HPDE6-E6E7 (cell line): ENCODE data around the gene FILIP1L.

Source experiments
- DNase-seq: peaks from one replicate; pipeline ENCODE4 v3.0.0; 2011; ENCODE audit warnings: missing footprints; ENCODE audit errors: extremely low spot score

FILIP1L gene

DNA sequence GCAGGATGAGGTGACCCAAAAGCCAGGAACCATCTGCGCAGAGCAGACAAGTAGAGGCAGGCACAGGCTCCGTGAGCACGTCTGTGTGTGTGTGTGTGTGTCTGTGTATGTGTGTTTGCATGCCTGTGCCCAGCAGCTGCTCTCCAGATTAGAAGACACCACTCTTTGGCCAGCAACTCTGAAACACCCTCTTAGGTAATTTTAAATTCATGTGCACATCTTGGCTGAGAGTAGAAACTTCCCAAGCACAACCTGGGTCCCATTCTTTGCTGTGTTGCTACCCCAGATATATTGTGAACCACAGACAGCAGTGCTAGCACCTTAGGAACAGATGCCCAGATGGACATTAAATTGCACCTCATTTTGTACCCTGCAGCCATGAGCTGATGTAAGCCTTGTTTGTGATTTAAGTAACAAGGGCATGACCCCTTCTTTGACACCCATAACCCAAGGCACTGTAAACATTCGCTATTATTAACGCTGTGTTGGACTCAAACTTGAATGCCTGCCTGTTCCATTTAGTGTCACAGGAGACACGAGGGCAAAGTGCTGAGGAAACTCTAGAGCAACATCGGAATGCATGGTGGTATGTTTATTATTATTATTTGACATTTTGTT lies at the start of gene FILIP1L:
Gene FILIP1L (minus strand): TSS at position 89 of the 618 bp plus-strand sequence.
- DNase-seq, result no peak

- DNase-seq, result no peak
Measured at GRCh38 chr3:100163787-100164186, 49.5 kb upstream of the FILIP1L start.

GRCh38 chr3:100160521-100160920 lies 46.2 kb upstream of the FILIP1L start:
- no peak for DNase-seq

DNA sequence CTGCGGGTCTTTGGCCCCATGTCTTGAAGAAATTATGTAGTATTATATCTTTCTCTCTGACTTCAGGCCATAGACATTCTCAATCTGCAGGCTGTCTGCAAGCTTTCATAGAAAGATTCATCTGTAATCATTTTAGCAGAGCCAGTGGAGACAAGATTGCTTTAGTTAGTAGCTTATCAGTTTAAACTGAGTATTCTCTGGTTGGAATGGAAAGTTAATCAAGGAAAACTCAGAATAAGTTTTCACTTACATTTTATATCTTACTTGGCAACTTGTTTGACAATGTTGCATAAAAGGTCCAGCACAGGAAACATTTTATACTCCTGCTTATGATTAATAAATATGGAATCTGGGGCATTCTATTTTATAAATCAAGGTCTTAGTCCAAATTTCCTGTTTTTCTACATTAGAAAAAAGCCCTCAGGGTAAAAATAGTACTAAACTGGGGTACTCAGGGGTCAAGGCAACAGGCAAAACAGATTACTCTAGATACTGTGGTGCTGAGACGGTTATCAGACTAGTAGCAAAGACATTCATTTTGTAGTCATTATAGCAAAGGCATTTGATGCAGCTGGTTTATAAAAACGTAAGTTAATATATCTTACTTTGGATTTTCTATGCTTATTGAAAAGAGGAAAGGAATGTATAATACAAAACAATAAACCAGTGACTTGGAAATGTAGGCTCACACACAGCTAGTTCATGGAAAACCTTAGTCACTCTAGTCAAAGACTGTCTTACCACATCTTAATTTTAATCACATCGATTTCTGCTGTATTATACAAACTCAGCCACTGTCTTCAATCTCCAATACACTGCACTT lies 45.2 kb upstream of the FILIP1L start:
- no peak for DNase-seq

GRCh38 chr3:100158918-100159330 lies 44.6 kb upstream of the FILIP1L start:
- no peak for DNase-seq

- DNase-seq, result no peak
Measured at GRCh38 chr3:100157685-100158084, 43.4 kb upstream of the FILIP1L start.

- DNase-seq, result no peak
Measured at GRCh38 chr3:100155590-100155989, 41.3 kb upstream of the FILIP1L start.

DNA sequence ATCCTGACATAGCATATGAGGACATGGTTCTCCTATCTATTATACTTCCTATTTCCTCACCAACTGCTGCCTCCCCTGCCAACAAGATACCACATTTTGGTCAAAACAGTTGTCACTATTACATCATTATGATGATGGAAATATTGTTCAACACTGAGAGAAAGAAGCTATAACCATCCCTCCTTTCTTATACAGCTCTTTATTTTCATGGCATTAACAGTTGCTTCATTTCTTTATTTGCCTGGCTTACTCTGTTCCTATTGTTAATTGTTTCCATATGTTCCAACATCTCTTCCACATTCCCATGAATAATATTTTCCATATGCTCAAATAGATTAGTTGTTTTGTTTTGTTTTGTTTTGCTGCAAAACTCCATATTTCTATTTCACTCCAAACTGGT lies 40.8 kb upstream of the FILIP1L start:
- DNase-seq, result no peak

- DNase-seq, result no peak
Measured at GRCh38 chr3:100154171-100154570, 39.9 kb upstream of the FILIP1L start.

DNA sequence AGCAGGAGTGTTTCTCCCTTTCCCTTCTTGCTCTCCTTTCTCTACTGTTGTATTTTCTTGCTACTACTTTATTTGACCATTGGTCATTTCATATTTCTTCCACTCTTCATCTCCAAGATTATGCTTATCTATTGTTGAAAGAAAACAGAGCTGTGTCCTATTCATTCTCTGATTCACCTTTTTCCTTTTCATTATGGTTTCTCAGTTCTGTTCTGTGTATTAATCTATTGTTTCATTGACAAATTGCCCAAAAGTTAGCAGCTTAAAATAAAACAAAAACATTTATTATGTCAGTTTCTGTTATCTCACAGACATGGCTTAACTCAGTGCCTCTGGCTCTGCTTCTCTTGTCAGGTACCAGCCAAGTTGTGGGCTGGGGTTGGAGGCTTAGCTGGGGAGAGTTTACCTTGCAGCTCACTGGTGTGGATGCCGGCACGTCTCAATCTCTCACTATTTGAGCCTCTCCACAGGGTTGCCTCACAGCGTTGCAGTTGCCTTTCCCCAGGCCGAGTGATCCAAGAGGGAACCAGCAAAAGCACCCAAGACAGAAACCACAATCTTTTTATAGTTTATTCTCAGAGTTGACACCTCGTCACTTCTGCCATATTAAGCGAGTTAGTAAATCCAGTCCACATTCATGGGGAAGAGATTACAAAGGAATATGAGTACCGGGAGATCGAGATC lies 36.9 kb upstream of the FILIP1L start:
- DNase-seq, result no peak

DNA sequence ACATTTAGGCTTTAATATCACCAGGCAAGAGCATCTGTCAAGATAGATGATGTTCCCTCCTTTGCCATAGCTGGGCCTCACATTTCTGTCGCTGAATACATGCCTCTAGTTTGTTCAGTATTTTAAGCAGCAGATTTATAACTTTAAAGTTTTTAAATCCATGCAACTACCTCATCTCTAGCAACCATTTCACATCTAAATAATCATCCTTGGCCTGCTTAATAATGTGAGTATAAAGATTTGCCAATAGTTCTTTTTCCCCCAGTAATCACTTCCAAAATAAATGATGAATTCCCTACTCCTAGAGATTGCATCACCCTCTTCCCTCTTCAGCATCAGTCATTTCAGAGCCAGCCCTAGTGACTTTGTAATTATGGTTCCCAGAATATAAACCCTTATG lies 36.2 kb upstream of the FILIP1L start:
- no peak for DNase-seq

GRCh38 chr3:100149713-100150415 lies 35.6 kb upstream of the FILIP1L start:
- no peak for DNase-seq

DNA sequence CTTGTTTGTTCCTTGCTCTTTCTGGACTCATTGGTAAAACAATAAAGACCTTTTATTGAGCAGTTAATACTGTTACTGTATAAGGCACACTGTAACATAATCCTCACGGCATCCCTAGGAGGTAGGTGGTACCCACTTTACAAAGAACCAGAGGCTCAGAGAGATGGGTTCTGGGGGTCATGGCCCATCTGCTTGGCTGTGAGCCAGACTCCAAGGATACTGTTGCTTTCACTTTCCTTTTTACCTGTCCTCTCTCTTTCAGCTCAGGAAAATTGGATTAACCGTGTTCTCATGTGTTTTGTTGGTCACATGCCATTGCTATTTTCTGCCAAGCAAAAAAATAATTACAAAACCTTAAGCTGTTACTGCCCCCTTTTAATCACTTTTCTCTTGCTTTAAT lies 34.8 kb upstream of the FILIP1L start:
- DNase-seq, result no peak

DNA sequence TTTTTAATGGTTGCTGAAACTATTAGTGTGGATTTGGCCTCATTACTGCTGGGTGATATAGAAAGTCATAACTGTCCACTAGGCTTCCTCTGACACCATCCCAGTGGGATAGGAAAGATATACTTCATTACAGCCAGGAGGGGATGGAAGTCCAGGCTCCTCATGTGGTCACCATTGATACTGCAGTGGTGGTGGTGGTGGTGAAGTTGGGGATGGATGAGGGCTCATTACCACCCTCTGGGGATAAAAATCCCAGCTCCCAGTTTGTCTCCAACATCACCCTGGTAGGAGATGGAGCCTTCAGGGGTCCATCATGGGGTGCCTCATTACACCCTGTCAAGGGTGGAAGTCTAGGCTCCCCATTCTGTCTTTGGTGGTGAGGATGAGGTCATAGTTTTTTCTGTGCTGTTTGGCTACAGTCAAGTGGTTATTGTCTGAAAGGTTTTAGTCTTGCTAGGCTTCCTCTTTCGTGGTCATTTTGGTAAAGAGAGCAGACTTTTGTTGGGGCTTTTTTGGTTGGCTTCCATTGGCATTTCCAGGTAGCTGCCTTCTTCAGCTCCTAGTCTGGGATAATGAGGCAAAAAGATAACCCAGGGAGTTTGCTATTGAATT lies 30.1 kb upstream of the FILIP1L start:
- DNase-seq, result no peak

GRCh38 chr3:100141586-100141985 lies 27.3 kb upstream of the FILIP1L start:
- no peak for DNase-seq

DNA sequence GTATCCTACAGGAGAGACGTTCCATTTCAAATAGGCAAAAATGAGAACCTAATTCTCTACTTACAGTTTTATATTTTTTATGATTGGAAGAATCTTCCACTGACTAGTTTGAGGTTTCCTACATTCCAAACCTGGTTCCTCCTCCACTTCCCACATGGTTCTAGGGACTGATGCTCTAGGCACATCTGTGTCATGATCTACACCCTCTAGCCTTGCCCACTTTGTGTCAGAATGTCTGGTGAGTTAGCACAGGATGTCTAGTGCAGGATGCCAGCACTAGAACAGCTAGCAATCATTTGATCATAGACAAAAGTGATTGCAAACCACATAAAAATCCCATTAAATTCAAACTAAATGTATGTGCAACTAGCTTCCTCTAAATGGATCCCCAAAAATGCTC lies 26.7 kb upstream of the FILIP1L start:
- no peak for DNase-seq

DNA sequence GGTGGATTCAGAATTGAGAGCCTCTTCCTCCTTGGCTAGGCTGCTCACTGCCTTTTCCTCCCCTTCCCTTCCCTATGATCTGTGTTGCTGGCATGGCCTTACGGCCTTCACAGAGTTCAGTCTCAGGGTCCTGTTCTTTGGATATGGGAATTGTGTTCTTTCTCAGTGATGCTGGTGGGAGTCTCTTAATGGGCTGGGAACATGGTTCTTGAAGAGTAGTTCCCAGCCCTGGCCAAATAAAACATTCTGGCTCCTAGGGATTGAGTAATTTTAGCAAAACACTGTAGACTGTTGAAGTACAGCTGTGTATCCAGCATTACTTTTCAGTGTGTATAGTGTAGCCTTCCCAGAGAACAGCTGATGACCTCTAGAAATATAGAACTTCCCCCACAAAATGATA lies 22.6 kb upstream of the FILIP1L start:
- no peak for DNase-seq

DNA sequence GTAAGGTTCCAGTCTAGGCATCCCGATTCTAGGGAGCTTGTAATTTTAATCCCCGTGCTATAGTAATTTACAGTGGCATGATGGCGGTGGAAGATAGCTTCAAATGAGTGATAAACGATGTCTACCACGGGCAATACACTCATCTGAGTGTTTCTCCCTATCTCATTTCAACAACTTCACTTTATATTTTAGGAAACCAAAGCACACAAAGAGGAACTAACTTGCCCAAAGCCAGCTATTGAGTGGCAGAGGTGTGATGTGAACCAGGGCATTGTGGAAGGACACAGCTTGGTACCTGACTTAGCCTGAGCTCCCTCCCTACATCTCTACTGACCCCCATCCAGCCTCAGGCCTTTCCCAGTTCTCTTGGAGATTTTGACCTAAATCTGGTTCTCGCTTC lies 16.9 kb upstream of the FILIP1L start:
- no peak for DNase-seq

DNA sequence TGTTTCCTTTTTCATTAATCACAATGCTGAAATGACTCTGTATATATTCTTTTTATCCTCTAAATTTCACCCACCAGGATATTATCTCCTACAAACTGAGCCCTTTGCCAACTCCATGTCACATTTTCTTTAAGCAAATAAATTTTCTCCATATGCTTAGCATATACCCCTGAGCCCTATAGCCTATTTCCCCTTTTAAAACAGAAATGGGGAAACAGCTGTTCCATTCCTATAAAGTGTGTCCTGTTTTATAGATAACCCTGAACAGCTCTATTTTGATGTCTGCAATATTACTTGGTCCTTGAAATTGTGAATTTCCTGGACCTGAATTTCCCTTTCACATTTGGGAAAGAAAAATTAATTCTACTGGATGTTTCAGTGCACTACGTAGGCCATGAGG lies 15.6 kb upstream of the FILIP1L start:
- DNase-seq, result no peak

DNA sequence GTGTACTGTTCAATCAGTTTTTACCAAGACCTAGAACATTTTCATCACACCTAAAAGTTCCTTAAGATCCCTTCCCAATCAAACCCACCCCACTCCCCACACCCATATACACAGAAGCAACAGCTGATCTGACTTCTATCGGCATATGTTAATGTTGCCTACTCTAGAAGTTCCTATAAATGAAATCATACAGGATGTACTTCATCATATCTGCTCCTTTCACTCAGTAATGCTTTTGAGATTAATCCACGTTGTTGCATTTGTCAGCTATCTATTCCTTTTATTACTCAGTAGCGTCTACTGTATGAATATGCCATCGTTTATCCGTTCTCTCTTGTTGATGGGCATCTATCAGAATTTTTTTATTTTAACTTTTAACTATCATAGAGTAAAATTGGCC lies 14.3 kb upstream of the FILIP1L start:
- no peak for DNase-seq

- no peak for DNase-seq
Measured at GRCh38 chr3:100127792-100128191, 13.5 kb upstream of the FILIP1L start.
